ENCODE results near the gene ARPC1A.

DNA sequence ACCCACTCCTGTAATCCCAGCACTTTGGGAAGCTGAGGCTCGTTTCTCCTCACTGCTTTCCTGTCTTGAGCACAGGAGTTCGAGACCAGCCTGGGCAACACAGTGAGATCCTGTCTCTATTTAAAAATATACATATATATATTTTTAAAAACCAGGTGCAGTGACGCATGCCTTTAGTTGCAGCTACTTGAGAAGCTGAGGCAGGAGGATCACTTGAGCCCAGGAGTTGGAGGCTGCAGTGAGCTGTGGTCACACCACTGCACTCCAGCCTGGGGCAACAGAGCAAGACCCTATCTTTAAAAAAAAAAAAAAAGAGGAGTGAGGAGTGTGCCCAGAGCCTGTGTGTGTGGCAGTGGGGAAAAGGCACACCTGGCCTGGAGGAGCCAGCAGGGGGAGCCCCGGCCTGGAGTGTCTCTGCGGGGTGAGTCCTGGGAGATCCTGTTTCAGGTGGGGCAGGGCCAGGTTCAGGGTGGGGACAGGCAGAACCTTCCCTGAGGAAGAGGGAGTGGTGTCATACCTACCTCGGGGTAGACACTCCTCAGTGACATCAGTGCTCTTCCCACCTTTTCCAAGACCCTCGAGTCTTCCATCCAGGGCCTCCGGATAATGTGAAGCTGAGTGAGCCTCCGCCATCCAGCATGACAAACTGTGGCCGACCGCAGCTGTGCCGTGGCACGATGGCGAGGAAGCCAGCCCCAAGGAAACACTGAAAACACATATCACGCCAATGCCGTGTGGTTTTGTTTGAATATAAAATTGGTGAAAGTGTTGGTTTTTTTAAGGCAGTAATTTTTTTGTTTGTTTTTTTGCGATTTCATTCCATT, 39.8 kb downstream of the ARPC1A start:
- TF ChIP-seq, protein P1, sequence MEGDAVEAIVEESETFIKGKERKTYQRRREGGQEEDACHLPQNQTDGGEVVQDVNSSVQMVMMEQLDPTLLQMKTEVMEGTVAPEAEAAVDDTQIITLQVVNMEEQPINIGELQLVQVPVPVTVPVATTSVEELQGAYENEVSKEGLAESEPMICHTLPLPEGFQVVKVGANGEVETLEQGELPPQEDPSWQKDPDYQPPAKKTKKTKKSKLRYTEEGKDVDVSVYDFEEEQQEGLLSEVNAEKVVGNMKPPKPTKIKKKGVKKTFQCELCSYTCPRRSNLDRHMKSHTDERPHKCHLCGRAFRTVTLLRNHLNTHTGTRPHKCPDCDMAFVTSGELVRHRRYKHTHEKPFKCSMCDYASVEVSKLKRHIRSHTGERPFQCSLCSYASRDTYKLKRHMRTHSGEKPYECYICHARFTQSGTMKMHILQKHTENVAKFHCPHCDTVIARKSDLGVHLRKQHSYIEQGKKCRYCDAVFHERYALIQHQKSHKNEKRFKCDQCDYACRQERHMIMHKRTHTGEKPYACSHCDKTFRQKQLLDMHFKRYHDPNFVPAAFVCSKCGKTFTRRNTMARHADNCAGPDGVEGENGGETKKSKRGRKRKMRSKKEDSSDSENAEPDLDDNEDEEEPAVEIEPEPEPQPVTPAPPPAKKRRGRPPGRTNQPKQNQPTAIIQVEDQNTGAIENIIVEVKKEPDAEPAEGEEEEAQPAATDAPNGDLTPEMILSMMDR (IDR thresholded peaks at IDR 0.05 in 8 of 11, conservative IDR thresholded peaks at IDR 0.05 in 3 of 11): peak in 9 of 11 experiments; percentile 40 to 77 (median 66)
- no peak for TF ChIP-seq POLR2A (IDR thresholded peaks at IDR 0.05)

All from spleen (tissue), 7 donors.